ENCODE results near the gene MS4A14.
"Not testable (repeated sequence)": the region's sequence is repeated elsewhere in the genome, so short reads cannot be mapped to it uniquely, and the experiment has no call there.

MS4A14 gene

DNA sequence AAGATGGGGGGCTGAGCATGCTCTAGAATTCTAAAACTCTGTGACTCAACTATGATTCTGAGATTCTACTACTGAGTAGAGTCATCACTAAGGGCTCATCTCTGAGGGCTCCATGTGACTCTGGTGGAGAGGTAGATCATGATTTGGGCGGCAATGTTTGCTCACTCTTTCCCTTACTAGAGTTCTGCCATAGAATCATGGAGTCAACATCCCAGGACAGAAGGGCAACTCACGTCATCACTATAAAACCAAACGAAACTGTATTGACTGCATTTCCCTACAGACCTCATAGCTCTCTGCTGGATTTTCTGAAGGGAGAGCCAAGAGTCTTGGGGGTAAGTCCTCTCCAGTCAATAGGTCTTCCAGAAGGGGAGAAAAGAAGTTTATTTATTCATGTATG is at the start of gene MS4A14:
TSS of gene MS4A14 (plus strand) at position 78 of the 400 bp plus-strand sequence. CDS start at position 198, 120 bp downstream.
- no peak for DNase-seq

- no peak for DNase-seq
These were observed 49.0 kb upstream of the MS4A14 start for GRCh38 chr11:60347084-60347797.

DNA sequence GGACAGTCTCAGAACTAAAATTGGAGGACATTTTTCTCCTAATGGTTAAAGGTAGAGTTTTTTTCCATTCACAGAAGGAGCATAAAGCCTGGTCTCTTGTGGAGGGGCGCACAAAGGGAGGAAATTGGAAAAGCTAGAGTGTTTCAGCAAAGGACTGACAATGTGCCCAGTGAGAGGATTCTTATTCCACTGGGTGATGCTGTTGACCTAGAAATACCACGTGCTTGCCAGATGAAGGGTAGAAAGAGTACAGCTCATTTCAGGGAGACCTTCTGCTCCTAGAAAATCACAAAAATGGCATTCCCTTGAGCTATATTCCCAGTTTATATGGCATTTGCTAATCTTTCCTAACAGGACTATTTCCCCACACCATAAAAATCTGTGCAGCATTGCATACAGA is 48.1 kb upstream of the MS4A14 start:
- no peak for DNase-seq

DNA sequence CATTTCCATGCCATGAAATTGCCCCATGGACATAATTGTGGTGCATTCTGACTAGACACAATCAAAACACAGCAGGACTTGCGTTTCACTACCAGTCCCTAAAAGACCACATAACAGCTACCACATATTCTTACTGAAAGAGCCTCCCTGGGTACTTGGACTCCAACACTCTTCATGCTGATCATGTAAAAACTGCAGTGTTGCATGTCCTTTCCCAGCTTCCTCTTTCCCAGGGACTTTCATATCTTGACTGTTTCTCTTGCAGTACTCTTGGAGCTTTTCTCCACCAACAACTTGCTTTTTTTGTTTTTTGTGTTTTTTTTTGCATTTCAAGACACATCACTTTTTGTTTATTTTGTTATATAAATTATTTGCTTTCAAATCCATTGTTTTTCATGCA is 46.3 kb upstream of the MS4A14 start:
- no peak for DNase-seq

- DNase-seq, result no peak
These were observed 38.5 kb upstream of the MS4A14 start for GRCh38 chr11:60357771-60358170.

- DNase-seq, result no peak
These were observed 35.6 kb upstream of the MS4A14 start for GRCh38 chr11:60360621-60361020.

DNA sequence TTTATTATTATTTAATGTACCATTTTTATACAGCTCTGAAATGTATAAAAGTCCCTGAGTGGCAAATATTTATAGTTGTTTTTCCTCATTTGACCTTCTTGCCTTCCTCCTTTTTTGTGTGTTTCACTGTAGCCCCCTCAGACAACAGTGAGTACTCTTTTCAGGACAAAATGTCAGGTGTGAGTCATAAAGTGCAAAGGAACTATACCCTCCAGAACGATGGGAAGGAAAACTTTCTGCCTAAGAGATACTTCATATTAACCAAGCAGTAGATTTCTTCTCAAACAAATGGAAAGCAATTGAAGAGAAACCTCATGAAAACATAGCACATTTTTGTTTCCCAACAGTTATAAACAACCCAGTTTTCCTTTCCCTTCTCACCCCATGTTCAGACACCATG is 34.0 kb upstream of the MS4A14 start:
- no peak for DNase-seq

DNA sequence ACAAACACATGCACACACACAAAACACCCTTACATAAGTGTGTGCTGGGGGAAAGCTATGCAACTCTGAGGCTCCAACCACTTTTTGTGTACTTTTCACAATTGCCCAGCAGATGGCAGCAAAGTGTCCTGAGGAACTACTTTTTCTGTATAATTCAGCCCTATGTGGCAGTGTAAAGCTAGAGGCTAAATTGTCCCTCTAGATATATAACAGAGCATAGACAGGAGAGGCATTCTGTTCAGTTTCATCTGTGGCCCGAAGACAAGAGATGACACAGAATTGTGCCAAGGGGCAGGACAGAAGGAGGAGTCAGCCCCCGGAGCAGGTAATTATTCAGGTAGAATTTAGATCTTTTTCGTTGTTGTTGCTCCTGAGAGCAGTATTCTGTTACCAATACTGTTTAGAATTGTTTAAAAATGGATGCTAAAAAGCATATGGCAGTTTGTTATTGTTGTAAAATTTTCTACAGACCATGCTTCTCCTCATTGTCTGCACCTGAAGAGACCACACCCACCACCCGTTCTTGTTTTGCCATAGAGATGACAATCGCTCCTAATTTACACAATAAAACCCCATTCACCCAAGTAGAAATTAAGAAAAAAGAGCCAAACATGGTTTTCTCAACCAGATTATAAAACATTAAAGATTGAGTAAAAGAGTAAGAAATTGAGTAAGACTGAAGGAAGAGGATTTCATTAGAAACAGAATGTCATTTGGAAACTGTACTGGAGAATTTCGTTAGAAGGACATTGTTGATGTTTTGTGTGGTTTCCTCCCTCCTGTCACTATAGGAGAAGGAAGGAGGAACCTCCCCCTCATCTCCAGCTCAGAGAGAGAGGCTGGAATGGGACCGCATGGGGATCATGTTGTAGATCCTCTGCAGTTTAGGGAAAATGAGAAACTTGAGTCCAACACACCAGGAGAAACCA is 32.5 kb upstream of the MS4A14 start:
- DNase-seq, result peak; percentile 67

DNA sequence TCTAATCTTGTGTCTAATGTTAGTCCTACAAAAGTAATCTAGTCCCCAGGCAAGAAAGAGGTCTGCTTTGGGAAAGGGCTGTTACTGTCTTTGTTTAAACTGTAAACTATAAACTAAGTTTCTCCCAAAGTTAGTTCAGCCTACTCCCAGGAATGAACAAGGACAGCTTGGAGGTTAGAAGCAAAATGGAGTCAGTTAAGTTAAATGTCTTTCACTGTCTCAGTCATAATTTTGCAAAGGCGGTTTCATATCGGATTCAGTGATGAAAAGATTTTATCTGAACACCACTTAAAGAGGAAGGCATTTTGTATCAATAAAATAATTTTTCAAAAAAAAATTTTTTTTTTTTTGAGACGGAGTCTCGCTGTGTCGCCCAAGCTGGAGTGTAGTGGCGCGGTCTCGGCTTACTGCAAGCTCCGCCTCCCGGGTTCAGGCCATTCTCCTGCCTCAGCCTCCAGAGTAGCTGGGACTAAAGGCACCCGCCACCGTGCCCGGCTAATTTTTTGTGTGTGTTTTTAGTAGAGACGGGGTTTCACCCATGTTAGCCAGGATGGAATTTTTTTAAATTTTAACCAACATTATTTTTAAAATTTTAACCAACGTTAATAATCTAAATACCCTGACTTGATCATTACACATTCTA is 29.9 kb upstream of the MS4A14 start:
- not testable (repeated sequence) for DNase-seq

DNA sequence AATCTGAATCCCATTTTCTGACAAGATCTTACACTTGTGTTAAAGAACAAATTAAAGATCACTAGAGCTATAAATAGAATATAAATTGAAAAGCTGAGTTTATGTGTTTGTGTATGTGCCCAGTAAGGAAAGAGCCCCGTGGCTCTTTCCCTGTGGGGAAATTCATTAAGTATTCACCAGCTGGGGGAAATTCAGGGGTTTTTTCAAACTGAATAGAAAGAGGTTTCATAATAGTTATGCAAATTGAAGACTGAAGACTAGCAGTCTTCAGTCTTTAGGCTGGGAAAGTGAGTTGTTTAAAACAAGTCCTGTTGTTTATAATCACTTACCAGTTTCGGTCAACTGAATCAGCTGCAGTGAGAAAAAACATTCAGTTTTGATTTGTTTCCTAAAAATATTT is 29.2 kb upstream of the MS4A14 start:
- DNase-seq, result no peak

DNA sequence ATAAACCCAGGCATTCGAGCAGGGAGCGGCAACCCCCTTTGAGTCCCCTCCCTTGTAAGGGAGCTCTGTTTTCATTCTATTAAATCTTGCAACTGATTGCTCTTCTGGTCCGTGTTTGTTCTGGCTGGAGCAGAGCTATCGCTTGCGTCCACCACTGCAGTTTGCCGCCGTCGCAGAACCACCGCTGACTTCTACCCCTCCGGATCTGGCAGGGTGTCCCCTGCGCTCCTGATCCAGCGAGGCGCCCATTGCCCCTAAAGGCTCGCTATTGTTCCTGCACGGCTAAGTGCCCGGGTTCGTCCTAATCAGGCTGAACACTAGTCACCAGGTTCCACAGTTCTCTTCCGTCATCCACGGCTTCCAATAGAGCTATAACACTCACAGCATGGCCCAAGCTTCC is 28.4 kb upstream of the MS4A14 start:
- no peak for DNase-seq

GRCh38 chr11:60370252-60370810 is 25.9 kb upstream of the MS4A14 start:
- no peak for DNase-seq

DNA sequence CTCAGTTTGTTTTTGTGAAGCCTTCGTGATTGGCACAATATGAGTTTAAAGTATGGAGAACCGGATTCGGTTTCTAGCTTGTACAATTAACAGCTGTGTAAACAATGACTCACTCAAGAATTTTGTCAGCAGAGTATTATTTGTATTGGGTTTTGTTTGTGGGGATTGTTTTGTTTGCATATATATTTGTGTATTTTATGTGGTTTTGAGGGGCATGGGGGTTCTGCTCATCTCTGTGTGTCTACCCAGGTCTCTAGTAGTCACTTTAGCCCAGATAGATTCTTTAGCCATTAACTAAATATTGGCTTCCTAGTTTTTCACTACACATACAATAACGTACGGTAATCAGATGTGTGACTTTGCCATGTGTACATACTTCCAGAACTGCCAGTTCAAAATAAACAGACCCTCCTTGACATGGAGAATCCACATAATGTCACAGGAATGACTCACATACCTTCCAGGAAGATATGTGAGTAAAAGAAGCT is 25.4 kb upstream of the MS4A14 start:
- DNase-seq, result peak; percentile 88

DNA sequence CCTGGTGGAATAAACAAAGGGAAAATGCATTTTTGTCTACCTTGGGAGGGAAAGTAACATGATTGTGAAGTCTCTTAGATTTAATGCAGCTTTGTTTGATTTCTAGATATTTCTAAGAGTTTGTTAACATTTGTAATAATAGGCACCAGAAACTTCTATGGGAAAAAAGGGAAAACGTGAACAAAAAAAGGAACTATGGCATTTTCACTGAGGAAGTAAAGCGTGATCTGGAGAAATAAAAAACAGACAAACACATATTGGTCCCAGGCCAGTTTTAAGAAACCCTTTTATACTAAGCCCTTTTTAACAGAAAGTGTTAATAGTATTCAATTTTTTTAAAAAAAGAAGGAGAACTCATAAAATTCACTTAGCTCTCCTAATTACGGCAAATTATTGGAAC is 24.9 kb upstream of the MS4A14 start:
- DNase-seq, result no peak

GRCh38 chr11:60371854-60372253 is 24.4 kb upstream of the MS4A14 start:
- DNase-seq, result no peak

DNA sequence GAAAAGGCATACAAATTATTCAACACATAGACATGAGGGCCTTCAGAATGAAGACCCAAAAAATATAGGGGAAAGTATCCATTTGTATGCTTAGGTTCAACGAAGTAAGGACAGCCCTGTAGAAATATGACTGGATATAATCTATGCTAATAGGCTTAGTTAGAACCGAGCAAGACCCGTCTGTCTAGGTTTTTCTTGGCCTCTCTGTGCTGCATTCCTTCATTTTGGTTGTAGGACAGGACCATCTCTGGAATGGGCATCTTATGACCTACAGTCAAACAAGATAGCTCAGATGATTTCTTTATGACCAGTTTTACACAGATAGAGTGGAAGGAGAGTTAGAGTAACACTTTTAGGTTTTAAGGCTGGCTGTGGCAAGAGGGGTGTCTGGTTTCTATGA is 23.5 kb upstream of the MS4A14 start:
- DNase-seq, result no peak

DNA sequence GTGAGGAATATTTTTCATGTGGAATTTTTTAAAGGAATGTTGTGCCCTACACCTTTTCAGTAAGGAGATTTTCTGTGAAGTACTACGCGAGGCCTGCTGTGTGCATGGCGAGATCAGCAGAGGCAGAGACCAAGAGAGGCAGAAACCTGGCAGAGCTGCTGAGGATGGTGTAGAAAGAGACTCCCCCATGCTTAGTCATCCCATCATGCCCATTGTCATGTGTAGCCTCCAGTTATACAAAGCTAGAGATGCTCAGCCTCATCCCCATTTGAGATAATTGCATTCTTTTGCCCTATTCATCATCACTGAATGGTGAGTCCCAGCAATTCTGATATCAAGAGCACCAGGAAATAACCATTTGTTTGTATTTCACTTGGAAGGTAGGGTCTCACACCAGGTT is 20.9 kb upstream of the MS4A14 start:
- no peak for DNase-seq

- no peak for DNase-seq
These were observed 19.7 kb upstream of the MS4A14 start for GRCh38 chr11:60376601-60377000.

- DNase-seq, result no peak
These were observed 18.7 kb upstream of the MS4A14 start for GRCh38 chr11:60377401-60378136.

DNA sequence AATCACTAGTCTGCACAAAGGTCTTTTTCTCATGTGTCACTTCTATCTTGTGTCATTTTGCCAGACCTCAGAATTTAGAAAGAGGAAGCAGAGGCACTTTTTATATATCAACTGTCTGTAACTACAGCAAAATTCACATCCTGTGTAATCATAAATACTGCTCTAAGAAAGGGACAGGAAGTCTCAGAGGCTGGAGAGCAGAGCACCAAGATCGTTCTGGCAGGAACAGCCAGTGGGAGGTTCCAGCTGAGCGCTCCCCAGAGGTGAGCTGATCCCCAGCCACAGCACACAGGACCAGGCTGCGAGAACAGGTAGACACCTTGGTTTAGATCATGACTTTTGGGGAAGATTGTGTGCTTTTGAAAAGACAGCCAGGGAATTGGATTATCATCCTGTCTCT is 17.9 kb upstream of the MS4A14 start, which contains the start of gene MS4A7:
TSS of gene MS4A7 (plus strand) at position 179 of the 400 bp plus-strand sequence. CDS start 4,610 bp downstream, outside the sequence.
- no peak for DNase-seq

- no peak for DNase-seq
These were observed 6.9 kb upstream of the MS4A14 start for GRCh38 chr11:60389279-60389910.

- no peak for DNase-seq
These were observed 5.8 kb upstream of the MS4A14 start for GRCh38 chr11:60390419-60390818.

Data from NCI-H1092 treated with DMSO at 0.1 percent for 48 hours (cell line).